ENCODE measurements around the gene YTHDC1.

DNA sequence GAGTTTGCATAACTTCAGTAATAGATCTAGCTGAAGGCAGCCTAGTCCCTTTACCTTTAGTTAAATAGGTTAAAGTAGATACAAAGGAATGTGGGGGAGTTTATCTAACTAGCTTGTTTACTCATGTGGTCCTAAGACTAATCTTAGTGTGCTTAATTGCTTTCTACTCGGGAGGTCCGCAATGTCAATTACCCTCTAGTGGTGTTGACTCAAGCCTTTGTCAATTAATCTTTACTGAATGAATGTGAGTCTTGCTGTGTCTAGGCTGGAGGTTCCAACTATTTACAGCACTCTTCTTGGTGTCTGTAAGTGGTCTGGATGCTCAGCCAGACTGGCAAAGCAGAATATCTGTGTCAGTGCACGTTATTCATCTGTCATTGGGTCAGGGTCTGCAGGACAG lies 17.9 kb upstream of the YTHDC1 start:
- no peak for TF ChIP-seq ZNF558 (tag by site-specific recombination; IDR thresholded peaks at IDR 0.05)
- no peak for TF ChIP-seq ZBTB21 (tag by site-specific recombination; IDR thresholded peaks at IDR 0.05)
- no peak for TF ChIP-seq ZNF701 (tag by site-specific recombination; IDR thresholded peaks at IDR 0.05)
- no peak for TF ChIP-seq CTCF (tag by site-specific recombination; IDR thresholded peaks at IDR 0.05)
- TF ChIP-seq HOXA7 (CRISPR knock-in tag; IDR thresholded peaks at IDR 0.05; ENCODE audit: borderline replicate concordance), result no peak
- TF ChIP-seq HOXC10 (CRISPR knock-in tag; IDR thresholded peaks at IDR 0.05), result no peak
- no peak for TF ChIP-seq MYNN (tag by site-specific recombination; IDR thresholded peaks at IDR 0.05; ENCODE audit: borderline replicate concordance)
- TF ChIP-seq ZNF704 (tag by site-specific recombination; IDR thresholded peaks at IDR 0.05), result no peak
- TF ChIP-seq, protein P1, sequence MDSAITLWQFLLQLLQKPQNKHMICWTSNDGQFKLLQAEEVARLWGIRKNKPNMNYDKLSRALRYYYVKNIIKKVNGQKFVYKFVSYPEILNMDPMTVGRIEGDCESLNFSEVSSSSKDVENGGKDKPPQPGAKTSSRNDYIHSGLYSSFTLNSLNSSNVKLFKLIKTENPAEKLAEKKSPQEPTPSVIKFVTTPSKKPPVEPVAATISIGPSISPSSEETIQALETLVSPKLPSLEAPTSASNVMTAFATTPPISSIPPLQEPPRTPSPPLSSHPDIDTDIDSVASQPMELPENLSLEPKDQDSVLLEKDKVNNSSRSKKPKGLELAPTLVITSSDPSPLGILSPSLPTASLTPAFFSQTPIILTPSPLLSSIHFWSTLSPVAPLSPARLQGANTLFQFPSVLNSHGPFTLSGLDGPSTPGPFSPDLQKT (IDR thresholded peaks at IDR 0.05; ENCODE audit: borderline replicate concordance, low read depth, low read length), result no peak
- TF ChIP-seq YY1 (tag by site-specific recombination; IDR thresholded peaks at IDR 0.05), result no peak
- TF ChIP-seq, protein P2, sequence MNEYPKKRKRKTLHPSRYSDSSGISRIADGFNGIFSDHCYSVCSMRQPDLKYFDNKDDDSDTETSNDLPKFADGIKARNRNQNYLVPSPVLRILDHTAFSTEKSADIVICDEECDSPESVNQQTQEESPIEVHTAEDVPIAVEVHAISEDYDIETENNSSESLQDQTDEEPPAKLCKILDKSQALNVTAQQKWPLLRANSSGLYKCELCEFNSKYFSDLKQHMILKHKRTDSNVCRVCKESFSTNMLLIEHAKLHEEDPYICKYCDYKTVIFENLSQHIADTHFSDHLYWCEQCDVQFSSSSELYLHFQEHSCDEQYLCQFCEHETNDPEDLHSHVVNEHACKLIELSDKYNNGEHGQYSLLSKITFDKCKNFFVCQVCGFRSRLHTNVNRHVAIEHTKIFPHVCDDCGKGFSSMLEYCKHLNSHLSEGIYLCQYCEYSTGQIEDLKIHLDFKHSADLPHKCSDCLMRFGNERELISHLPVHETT (tag by site-specific recombination; IDR thresholded peaks at IDR 0.05), result no peak
- TF ChIP-seq ZNF335 (tag by site-specific recombination; conservative IDR thresholded peaks at IDR 0.05), result no peak
